Progenitor cell of endocrine pancreas (in vitro differentiated cells): ENCODE measurements around the gene ANKHD1. TPM values are rescaled to one million over a fixed set of nuclear protein-coding genes. Genes with fewer than 3 reads are reported as not detected.

Source experiments
- DNase-seq: peaks from one replicate; pipeline ENCODE4 v3.0.0; 2021; ENCODE audit warnings: low spot score; ENCODE audit not compliant: unreplicated experiment
- H3K27ac Mint-ChIP-seq: 2 replicates; pipeline ENCODE4 v1.8.0; 2021; ENCODE audit warnings: mild to moderate bottlenecking, moderate library complexity, mixed read lengths
- H3K27me3 Mint-ChIP-seq: 2 replicates; pipeline ENCODE4 v1.8.0; 2021; ENCODE audit warnings: mixed read lengths
- H3K36me3 Mint-ChIP-seq: 2 replicates; pipeline ENCODE4 v1.8.0; 2022; ENCODE audit warnings: mixed read lengths; ENCODE audit not compliant: insufficient read depth
- H3K4me1 Mint-ChIP-seq: 2 replicates; pipeline ENCODE4 v1.8.0; 2021; ENCODE audit warnings: low read depth, mixed read lengths
- H3K4me3 Mint-ChIP-seq: 2 replicates; pipeline ENCODE4 v1.8.0; 2021; ENCODE audit warnings: low read depth, mild to moderate bottlenecking, moderate library complexity, mixed read lengths
- H3K9me3 Mint-ChIP-seq: 2 replicates; pipeline ENCODE4 v1.8.0; 2021; ENCODE audit warnings: low read depth, mixed read lengths
- total RNA-seq: library from RNA; stranded (reverse); gene quantifications from 2 replicates; pipeline ENCODE4 v1.2.1, GENCODE V29; 2021
- TF ChIP-seq, protein P1 (sequence below): fragments of 200-600 bp; sonication (generic); IDR thresholded peaks from one replicate; pipeline ENCODE4 v1.5.0; 2021; ENCODE audit warnings: antibody characterized with exemption, mild to moderate bottlenecking; ENCODE audit not compliant: unreplicated experiment

The ANKHD1 gene
- total RNA-seq, 1 donor from 2014 or later = 115 TPM

DNA sequence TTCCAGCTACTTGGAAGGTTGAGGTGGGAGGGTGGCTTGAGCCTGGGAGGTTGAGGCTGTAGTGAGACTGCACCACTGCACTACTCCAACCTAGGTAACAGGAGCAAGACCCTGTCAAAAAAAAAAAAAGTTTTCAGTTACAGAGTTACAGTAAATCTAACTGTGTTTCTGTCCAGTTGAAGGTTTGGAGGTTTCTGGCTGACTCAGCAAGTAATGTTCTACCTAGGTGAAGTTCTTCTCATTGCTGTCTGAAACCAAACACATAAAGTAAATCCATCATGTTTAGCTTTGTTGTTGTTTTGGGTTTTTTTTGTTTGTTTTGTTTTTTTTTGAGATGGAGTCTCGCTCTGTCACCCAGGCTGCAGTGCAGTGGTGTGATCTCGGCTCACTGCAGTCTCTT is 7.9 kb upstream of the ANKHD1 start:
- Mint-ChIP-seq H3K27ac (no peak overlapping the region), H3K27me3 (no peaks in the 10 kb centered on the region), H3K4me3 (no peak overlapping the region), H3K4me1 (no peaks in the 10 kb centered on the region), H3K36me3 (no peaks in the 10 kb centered on the region), H3K9me3 (no peaks in the 10 kb centered on the region)
- no peak for DNase-seq
- TF ChIP-seq, protein P1, sequence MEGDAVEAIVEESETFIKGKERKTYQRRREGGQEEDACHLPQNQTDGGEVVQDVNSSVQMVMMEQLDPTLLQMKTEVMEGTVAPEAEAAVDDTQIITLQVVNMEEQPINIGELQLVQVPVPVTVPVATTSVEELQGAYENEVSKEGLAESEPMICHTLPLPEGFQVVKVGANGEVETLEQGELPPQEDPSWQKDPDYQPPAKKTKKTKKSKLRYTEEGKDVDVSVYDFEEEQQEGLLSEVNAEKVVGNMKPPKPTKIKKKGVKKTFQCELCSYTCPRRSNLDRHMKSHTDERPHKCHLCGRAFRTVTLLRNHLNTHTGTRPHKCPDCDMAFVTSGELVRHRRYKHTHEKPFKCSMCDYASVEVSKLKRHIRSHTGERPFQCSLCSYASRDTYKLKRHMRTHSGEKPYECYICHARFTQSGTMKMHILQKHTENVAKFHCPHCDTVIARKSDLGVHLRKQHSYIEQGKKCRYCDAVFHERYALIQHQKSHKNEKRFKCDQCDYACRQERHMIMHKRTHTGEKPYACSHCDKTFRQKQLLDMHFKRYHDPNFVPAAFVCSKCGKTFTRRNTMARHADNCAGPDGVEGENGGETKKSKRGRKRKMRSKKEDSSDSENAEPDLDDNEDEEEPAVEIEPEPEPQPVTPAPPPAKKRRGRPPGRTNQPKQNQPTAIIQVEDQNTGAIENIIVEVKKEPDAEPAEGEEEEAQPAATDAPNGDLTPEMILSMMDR = no peak

DNA sequence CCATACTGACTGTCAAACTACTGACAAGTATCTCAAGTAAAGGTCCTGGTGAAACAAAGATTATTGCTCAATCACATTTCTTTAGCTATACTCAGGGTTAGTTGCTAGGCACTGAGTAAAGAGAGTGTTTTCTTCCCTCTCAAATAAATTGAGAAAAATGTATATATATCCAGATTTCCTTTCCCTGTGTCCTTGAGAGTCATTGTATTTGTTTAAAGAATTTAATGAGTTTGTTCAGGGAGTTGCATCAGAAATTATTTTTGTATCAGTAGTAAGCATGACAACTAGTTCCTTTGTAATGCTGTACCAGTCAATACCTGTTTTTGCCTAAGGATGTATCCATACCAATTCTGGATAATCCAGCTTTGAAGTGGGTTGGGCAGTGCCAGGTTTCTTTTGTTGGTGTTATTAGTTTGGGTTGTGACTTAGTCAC is 3.2 kb upstream of the ANKHD1 start:
- Mint-ChIP-seq H3K4me3 (no peak overlapping the region), H3K27ac (no peak overlapping the region), H3K4me1 (peaks cover 11% of the 10 kb centered on the region), H3K36me3 (no peaks in the 10 kb centered on the region), H3K9me3 (no peaks in the 10 kb centered on the region), H3K27me3 (no peaks in the 10 kb centered on the region)
- no peak for DNase-seq
- TF ChIP-seq, protein P1 = no peak

DNA sequence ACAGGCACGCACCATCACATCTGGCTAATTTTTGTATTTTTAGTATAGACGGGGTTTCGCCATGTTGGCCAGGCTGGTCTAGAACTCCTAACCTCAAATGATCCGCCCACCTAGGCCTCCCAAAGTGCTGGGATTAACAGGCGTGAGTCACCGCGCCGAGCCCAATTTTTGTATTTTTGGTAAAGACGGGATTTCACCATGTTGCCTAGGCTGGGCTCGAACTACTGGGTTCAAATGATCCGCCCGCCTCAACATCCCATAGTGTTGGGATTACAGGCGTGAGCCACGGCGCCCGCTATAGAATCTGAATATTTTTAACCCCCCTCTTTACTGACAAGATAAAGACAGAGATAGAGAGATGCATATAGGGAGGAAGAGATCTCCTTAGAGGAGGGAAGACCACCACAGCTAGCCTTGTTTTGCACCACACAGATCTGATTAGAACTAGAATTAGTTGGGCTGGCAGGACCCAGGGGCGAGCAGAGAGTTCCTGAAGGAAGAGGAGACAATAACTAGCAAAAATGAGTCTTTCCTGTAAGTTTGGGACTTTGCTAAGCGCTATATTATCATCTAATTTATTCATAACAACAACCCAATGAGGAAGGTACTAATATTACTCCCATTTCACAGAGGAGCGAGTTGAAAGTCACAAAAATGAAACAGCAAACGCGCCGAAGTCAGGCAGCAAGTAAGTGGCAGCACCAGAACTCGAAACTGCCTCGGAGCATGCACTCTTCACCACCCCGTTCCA is 1.5 kb upstream of the ANKHD1 start:
- H3K9me3 Mint-ChIP-seq = no peaks in the 10 kb centered on the region
- H3K27me3 Mint-ChIP-seq = no peaks in the 10 kb centered on the region
- H3K4me1 Mint-ChIP-seq = peaks cover 22% of the 10 kb centered on the region
- DNase-seq = no peak
- peak overlapping the region; percentile 93 for H3K27ac Mint-ChIP-seq
- TF ChIP-seq, protein P1 = no peak
- H3K4me3 Mint-ChIP-seq = no peak overlapping the region
- H3K36me3 Mint-ChIP-seq = peaks cover 1% of the 10 kb centered on the region

DNA sequence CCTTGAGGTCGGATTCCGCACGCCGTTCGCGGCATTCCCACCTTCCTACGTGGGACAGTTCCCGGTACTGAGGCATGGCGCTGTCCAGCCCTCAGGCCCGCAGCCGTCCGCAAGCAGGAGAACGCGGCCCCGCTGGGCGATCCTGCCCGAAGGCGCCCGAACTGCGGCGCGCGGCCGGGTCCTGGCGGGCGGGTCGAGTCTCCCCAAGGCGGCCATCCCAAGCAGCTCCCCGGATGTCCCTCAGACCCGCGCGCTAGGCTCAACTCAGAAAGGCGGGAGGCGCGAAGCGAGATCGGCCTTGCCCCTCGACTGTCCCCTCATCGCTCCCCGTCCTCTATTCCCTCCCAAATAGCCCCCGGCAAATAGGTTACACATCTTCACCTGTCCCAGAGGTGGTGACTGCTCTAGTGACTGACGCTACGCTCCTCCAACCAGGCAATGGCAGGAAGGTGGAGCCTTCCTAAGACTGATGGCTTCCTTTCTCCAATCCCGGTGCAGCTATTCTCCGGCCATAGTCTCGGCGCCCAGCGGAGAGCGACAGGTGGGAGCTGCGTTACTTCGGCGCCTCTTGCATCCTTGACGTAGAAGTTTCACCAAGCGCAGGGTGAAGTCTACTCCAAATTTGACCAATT is 787 bp upstream of the ANKHD1 start:
- H3K4me3 Mint-ChIP-seq = no peak overlapping the region
- H3K36me3 Mint-ChIP-seq = peaks cover 1% of the 10 kb centered on the region
- H3K27me3 Mint-ChIP-seq = no peaks in the 10 kb centered on the region
- H3K27ac Mint-ChIP-seq = peak overlapping the region; percentile 93
- no peaks in the 10 kb centered on the region for H3K9me3 Mint-ChIP-seq
- peak; percentile 84 for DNase-seq
- TF ChIP-seq, protein P1 = no peak
- H3K4me1 Mint-ChIP-seq = peaks cover 23% of the 10 kb centered on the region

DNA sequence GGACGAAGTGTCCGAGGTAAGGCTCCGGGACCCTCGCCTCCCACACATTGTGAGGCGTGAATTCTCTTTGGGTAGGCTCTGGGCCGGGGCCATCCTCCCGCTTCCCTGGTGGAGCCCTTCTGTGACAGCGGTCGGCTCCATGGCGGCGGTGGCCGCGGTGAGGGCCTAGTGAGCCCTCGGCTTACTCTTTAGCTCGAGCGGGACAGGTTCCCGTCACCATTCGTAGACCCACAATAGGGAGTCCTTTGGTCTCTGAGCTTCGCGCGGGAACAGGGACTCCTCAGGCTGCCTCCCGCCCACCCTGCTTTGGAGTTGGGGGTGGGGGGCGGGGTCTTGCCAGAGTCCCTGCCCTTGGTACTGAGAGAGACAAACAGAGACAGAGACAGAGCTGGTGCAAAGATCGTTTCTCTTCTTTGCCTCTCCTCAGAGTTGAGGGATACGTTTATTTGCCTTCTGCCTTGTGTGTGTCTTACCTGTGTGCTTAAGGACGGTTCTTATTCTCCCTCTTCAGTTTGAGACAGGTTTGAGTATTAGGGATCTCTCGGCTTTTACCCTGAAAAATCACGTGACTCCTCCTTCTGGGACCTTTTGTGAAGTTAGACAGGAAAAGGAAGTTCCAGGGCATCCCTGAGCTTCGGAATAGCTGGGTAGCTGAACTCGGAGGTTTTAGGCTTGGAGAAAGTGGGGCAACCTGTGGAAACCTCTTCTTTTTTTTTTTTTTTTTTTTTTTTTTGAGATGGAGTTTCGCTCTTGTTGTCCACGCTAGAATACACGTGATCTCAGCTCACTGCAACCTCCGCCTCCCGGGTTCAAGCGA is 833 bp downstream of the ANKHD1 start:
- TF ChIP-seq, protein P1 = no peak
- peak; percentile 36 for DNase-seq
- no peaks in the 10 kb centered on the region for H3K27me3 Mint-ChIP-seq
- H3K9me3 Mint-ChIP-seq = no peaks in the 10 kb centered on the region
- no peak overlapping the region for H3K4me3 Mint-ChIP-seq
- peaks cover 1% of the 10 kb centered on the region for H3K36me3 Mint-ChIP-seq
- H3K27ac Mint-ChIP-seq = peak overlapping the region; percentile 81
- H3K4me1 Mint-ChIP-seq = peaks cover 23% of the 10 kb centered on the region
